ENCODE data around the gene SYT13. TPM values are rescaled to one million over a fixed set of nuclear protein-coding genes. Genes with fewer than 3 reads are reported as not detected.

Gene SYT13
- total RNA-seq, 4 donors from 2014 or later = 0.23 to 0.83 (median 0.42) TPM; not detected in 1

DNA sequence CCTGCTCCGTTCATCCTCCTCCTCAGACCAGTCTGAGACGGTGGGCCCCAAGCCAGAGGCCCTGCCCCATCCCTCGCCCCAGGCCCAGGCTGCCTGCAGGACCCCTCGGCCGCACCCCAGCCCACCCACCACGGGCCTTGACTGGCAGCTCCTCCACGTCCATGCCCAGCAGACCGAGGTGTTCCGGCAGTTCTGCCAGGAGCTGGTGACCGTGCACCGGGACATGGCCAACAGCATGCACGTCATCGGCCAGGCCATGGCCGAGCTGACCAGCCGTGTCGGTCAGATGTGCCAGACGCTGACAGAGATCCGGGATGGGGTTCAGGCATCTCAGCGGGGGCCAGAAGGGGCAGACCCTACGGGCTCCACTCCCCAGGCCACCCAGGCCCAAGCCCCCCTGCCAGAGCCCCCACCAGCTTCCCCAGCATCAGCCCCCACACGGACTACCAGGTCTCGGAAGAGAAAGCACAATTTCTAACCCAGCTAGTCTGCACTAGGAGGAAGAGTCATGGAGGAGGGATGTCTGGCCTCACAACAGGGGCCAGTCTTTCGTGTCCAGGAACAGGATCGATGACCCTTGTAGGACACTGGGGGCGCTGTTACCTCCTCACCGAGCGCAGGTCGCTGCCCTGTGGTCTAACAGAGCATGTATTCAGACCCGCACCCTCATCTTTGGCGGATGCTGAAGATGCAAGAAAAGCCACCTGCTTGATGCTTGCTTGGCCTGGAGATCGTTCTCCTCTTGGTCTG, 73.4 kb downstream of the SYT13 start:
- no peaks in the 10 kb centered on the region for H3K27me3 ChIP-seq
- H3K9me3 ChIP-seq = no peaks in the 10 kb centered on the region
- H3K36me3 ChIP-seq = peaks cover 5 to 40% (median 19%) of the 10 kb centered on the region in 4 donors
- no peak for TF ChIP-seq EP300 (IDR thresholded peaks at IDR 0.05)
- TF ChIP-seq, protein P1, sequence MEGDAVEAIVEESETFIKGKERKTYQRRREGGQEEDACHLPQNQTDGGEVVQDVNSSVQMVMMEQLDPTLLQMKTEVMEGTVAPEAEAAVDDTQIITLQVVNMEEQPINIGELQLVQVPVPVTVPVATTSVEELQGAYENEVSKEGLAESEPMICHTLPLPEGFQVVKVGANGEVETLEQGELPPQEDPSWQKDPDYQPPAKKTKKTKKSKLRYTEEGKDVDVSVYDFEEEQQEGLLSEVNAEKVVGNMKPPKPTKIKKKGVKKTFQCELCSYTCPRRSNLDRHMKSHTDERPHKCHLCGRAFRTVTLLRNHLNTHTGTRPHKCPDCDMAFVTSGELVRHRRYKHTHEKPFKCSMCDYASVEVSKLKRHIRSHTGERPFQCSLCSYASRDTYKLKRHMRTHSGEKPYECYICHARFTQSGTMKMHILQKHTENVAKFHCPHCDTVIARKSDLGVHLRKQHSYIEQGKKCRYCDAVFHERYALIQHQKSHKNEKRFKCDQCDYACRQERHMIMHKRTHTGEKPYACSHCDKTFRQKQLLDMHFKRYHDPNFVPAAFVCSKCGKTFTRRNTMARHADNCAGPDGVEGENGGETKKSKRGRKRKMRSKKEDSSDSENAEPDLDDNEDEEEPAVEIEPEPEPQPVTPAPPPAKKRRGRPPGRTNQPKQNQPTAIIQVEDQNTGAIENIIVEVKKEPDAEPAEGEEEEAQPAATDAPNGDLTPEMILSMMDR (IDR thresholded peaks at IDR 0.05) = peak in 1 of 3 experiments; percentile 5
- WGBS = 88% methylated on average over 25 of the region's 31 CpGs
- H3K4me3 ChIP-seq = no peak overlapping the region
- intact Hi-C loops (cut with DNase I) = loop anchor here (5.0 kb wide), 1 partner anchor 65 kb away; the partner anchor contains the start of gene PRDM11
- H3K27ac ChIP-seq (replicated peaks in 1 of 4) = peak overlapping the region in 1 of 4 donors; percentile 16
- DNase-seq (ENCODE audit: extremely low spot score) = no peak
- peaks cover 37 to 61% (median 46%) of the 10 kb centered on the region in 4 donors for H3K4me1 ChIP-seq

DNA sequence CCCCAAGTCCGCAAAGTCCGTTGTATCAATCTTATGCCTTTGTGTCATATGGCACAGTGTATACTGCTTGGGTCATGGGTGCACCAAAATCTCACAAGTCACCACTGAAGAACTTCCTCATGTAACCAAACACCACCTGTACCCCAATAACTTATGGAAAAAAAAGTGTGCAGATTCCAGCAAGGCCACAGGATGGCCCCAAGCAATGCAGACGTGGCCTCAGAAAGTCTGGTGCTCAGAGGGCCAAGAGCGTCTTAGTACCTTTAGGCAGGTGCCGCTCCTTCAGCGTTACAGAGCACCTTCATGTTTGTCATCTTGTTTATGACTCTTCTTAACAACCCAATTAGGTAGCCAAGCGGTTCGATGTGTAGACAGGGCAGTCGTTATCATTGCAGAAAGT, 74.4 kb downstream of the SYT13 start:
- H3K27ac ChIP-seq (replicated peaks in 1 of 4) = peak overlapping the region in 3 of 4 donors; percentile 83 to 90 (median 88)
- 91% methylated on average over 9 of the region's 9 CpGs for WGBS
- H3K4me1 ChIP-seq = peaks cover 37 to 61% (median 49%) of the 10 kb centered on the region in 4 donors
- TF ChIP-seq POLR2A (IDR thresholded peaks at IDR 0.05; ENCODE audit: low read depth) (no peak), EP300 (IDR thresholded peaks at IDR 0.05) (no peak), POLR2AphosphoS5 (IDR thresholded peaks at IDR 0.05) (no peak)
- TF ChIP-seq, protein P1 (IDR thresholded peaks at IDR 0.05) = no peak
- DNase-seq (ENCODE audit: extremely low spot score) = no peak
- no peaks in the 10 kb centered on the region for H3K27me3 ChIP-seq
- intact Hi-C loops (cut with DNase I) = loop anchor here (5.0 kb wide), 1 partner anchor 64 kb away; the partner anchor contains the start of gene PRDM11
- no peak overlapping the region for H3K4me3 ChIP-seq
- no peaks in the 10 kb centered on the region for H3K9me3 ChIP-seq
- H3K36me3 ChIP-seq = peaks cover 5 to 43% (median 19%) of the 10 kb centered on the region in 4 donors

DNA sequence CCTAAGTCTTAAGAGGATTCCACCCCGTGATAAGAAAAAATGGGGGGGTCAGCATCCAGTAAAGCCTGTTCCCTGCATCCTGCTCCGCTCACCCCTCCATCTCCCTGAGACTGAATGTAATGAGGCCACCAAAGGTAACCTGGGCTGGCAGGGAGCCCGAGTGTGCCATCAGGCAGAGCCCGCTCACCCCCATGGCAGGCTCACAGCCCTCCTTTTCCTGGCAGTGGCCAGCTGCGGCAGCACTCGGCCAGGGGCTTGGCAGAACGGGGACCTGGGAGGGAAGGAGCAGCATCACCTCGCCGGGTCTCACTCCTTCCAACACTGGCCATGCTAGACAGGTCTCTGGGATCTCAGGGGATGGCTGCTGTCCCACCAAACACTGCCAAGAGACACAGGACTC, 75.3 kb downstream of the SYT13 start:
- Histone ChIP-seq H3K36me3 (peaks cover 5 to 52% (median 20%) of the 10 kb centered on the region in 4 donors), H3K4me3 (peak overlapping the region in 2 of 4 donors; percentile 29 to 33), H3K27me3 (no peaks in the 10 kb centered on the region), H3K27ac (replicated peaks in 1 of 4) (peak overlapping the region; percentile 83 to 95 (median 89)), H3K9me3 (no peaks in the 10 kb centered on the region), H3K4me1 (peaks cover 37 to 60% (median 52%) of the 10 kb centered on the region in 4 donors)
- WGBS = 79% methylated on average over 9 of the region's 9 CpGs
- intact Hi-C loops (cut with DNase I) = loop anchor here (5.0 kb wide), 1 partner anchor 64 kb away; the partner anchor contains the start of gene PRDM11
- no peak for DNase-seq (ENCODE audit: extremely low spot score)
- TF ChIP-seq POLR2AphosphoS5 (IDR thresholded peaks at IDR 0.05) (no peak), POLR2A (IDR thresholded peaks at IDR 0.05; ENCODE audit: low read depth) (no peak), EP300 (IDR thresholded peaks at IDR 0.05) (no peak)
- TF ChIP-seq, protein P1 (IDR thresholded peaks at IDR 0.05) = no peak

DNA sequence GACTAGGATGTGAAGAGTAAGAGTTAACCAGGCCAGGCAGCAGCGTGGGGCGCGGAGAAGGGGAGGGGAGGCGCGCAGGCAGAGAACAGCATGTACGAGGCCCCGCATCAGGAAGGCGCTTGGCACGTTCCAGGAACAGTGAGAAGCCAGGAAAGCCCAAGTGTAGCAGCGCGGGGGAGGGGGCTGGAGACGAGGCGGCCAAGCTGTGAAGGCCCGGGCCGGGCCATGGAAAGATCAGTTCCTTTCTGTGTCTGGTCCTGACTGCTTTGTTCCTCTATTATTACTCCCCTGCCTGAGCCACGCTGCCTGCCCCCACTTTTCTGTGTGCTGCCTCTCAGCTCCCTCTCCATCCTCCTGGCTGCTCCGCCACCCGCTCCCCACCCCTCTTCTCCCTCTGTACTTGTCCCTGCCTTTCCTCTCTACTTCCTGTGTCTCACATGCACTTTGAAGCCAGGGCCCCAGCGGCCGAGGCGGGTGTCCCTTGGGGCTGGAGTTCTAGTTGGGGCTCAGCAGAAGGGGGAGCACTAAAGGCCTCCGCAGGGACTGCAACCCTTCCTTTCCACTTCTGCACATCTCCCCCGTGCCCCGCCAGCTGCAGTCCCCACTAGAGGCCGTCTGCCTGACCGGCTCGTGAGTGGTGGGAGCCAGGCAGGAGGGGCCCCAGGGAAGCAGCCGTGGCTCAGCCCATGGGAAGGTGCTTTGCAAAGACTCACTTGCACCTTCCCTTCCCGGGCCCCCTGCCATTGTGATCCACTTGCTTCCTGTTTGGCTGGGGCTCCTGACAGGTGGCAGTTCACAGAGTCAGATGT, 76.0 kb downstream of the SYT13 start:
- H3K27ac ChIP-seq (replicated peaks in 1 of 4) = peak overlapping the region; percentile 83 to 95 (median 89)
- peak overlapping the region; percentile 22 to 43 (median 31) for H3K4me3 ChIP-seq
- intact Hi-C loops (cut with DNase I) = loop anchor here (5.0 kb wide), 1 partner anchor 63 kb away; the partner anchor contains the start of gene PRDM11

More for the DNA sequence above, 76.0 kb downstream of the SYT13 start:
- TF ChIP-seq POLR2AphosphoS5 (IDR thresholded peaks at IDR 0.05) = peak; percentile 87 to 89
- no peak for TF ChIP-seq POLR2A (IDR thresholded peaks at IDR 0.05; ENCODE audit: low read depth)
- peak; percentile 91 for TF ChIP-seq EP300 (IDR thresholded peaks at IDR 0.05)
- TF ChIP-seq, protein P1 (IDR thresholded peaks at IDR 0.05) = peak in 1 of 3 experiments; percentile 13
- Histone ChIP-seq H3K4me1 (peaks cover 37 to 66% (median 48%) of the 10 kb centered on the region in 4 donors), H3K27me3 (no peaks in the 10 kb centered on the region), H3K36me3 (peaks cover 8 to 59% (median 25%) of the 10 kb centered on the region in 4 donors), H3K9me3 (no peaks in the 10 kb centered on the region)
- DNase-seq (ENCODE audit: extremely low spot score) = peak; percentile 96
- WGBS = 8% methylated on average over 28 of the region's 29 CpGs

All from esophagus muscularis mucosa (tissue), 4 donors.